Measurements from ENCODE around the gene PHACTR4. TPM values are rescaled to one million over a fixed set of nuclear protein-coding genes. Genes with fewer than 3 reads are reported as not detected.
A peak's percentile ranks its signal among the peaks of the same experiment; 100 is the strongest.

Gene PHACTR4
- total and polyA plus RNA-seq, 9 of the 15 experiments (the other 6 are each of a cell fraction or from before 2014, with no cell fraction given): 6.4 to 43.6 (median 14.2) TPM

- peak; percentile 19 for TF ChIP-seq KDM5B (IDR thresholded peaks at IDR 0.05; ENCODE audit: insufficient replicate concordance, low read depth, low read length)
- no peak for TF ChIP-seq ETV6 (IDR thresholded peaks at IDR 0.05; ENCODE audit: borderline replicate concordance in 1 of 2, low read depth in 2 of 2, low read length in 1 of 2)
- TF ChIP-seq ETV6 (CRISPR knock-in tag; IDR thresholded peaks at IDR 0.05; ENCODE audit: borderline replicate concordance): no peak
- peak; percentile 53 for TF ChIP-seq POLR2B (IDR thresholded peaks at IDR 0.05; ENCODE audit: low read depth, partially characterized antibody)
- TF ChIP-seq HDAC3 (IDR thresholded peaks at IDR 0.05; ENCODE audit: borderline replicate concordance, partially characterized antibody): peak; percentile 20
- 0 out of 2 replicates have a peak, but pooled peaks have one; percentile 36 for TF ChIP-seq ILF3 (IDR thresholded peaks at IDR 0.05; ENCODE audit: borderline replicate concordance)
- no peak for TF ChIP-seq TARDBP (IDR thresholded peaks at IDR 0.05)
- peak; percentile 63 for TF ChIP-seq MYC (IDR thresholded peaks at IDR 0.05; ENCODE audit: low read depth, low read length)
- TF ChIP-seq MYC (CRISPR knock-in tag; IDR thresholded peaks at IDR 0.05; ENCODE audit: borderline replicate concordance, low read depth): no peak
- TF ChIP-seq ZBTB8A (IDR thresholded peaks at IDR 0.05; ENCODE audit: partially characterized antibody): no peak
- TF ChIP-seq NCOR1 (IDR thresholded peaks at IDR 0.05): 0 out of 2 replicates have a peak, but pooled peaks have one; percentile 25
- TF ChIP-seq, protein P1, sequence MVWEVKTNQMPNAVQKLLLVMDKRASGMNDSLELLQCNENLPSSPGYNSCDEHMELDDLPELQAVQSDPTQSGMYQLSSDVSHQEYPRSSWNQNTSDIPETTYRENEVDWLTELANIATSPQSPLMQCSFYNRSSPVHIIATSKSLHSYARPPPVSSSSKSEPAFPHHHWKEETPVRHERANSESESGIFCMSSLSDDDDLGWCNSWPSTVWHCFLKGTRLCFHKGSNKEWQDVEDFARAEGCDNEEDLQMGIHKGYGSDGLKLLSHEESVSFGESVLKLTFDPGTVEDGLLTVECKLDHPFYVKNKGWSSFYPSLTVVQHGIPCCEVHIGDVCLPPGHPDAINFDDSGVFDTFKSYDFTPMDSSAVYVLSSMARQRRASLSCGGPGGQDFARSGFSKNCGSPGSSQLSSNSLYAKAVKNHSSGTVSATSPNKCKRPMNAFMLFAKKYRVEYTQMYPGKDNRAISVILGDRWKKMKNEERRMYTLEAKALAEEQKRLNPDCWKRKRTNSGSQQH (CRISPR knock-in tag; IDR thresholded peaks at IDR 0.05): peak; percentile 82; the same call in 1 of the 2 replicates
- 0 out of 2 replicates have a peak, but pooled peaks have one; percentile 1 for TF ChIP-seq SMC3 (conservative IDR thresholded peaks at IDR 0.05; ENCODE audit: insufficient read depth, low read depth, low read length)
- TF ChIP-seq, protein P2, sequence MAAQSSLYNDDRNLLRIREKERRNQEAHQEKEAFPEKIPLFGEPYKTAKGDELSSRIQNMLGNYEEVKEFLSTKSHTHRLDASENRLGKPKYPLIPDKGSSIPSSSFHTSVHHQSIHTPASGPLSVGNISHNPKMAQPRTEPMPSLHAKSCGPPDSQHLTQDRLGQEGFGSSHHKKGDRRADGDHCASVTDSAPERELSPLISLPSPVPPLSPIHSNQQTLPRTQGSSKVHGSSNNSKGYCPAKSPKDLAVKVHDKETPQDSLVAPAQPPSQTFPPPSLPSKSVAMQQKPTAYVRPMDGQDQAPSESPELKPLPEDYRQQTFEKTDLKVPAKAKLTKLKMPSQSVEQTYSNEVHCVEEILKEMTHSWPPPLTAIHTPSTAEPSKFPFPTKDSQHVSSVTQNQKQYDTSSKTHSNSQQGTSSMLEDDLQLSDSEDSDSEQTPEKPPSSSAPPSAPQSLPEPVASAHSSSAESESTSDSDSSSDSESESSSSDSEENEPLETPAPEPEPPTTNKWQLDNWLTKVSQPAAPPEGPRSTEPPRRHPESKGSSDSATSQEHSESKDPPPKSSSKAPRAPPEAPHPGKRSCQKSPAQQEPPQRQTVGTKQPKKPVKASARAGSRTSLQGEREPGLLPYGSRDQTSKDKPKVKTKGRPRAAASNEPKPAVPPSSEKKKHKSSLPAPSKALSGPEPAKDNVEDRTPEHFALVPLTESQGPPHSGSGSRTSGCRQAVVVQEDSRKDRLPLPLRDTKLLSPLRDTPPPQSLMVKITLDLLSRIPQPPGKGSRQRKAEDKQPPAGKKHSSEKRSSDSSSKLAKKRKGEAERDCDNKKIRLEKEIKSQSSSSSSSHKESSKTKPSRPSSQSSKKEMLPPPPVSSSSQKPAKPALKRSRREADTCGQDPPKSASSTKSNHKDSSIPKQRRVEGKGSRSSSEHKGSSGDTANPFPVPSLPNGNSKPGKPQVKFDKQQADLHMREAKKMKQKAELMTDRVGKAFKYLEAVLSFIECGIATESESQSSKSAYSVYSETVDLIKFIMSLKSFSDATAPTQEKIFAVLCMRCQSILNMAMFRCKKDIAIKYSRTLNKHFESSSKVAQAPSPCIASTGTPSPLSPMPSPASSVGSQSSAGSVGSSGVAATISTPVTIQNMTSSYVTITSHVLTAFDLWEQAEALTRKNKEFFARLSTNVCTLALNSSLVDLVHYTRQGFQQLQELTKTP (IDR thresholded peaks at IDR 0.05; ENCODE audit: low read depth in 1 of 2, partially characterized antibody in 2 of 2): peak; percentile 31 to 67
- TF ChIP-seq CREB5 (CRISPR knock-in tag; IDR thresholded peaks at IDR 0.05): peak; percentile 37; the same call in 1 of the 2 replicates
- TF ChIP-seq TRIM24 (IDR thresholded peaks at IDR 0.05): 0 out of 4 replicates have a peak, but pooled peaks of 1 of the 2 experiments have one; percentile 15
- TF ChIP-seq ZNF778 (CRISPR knock-in tag; IDR thresholded peaks at IDR 0.05): 0 out of 2 replicates have a peak, but pooled peaks have one; percentile 15
Measured at GRCh38 chr1:28506907-28507246, 137.3 kb downstream of the PHACTR4 start (continued).

Data from K562 (cell line).